Astrocyte (in vitro differentiated cells and primary cell): ENCODE results near the gene CDH11.

ENCODE experiments used
- EZH2 ChIP-seq: IDR thresholded peaks from 2 replicates; pipeline ENCODE4 v1.6.1; 2012; ENCODE audit warnings: mild to moderate bottlenecking, low read length, inconsistent platforms; ENCODE audit not compliant: insufficient read depth
- TF ChIP-seq, protein P1 (sequence below): IDR thresholded peaks from 2 replicates; pipeline ENCODE4 v1.5.1; 2011; ENCODE audit warnings: low read depth, mild to moderate bottlenecking, inconsistent platforms, low read length, moderate library complexity; ENCODE audit not compliant: insufficient read depth

DNA sequence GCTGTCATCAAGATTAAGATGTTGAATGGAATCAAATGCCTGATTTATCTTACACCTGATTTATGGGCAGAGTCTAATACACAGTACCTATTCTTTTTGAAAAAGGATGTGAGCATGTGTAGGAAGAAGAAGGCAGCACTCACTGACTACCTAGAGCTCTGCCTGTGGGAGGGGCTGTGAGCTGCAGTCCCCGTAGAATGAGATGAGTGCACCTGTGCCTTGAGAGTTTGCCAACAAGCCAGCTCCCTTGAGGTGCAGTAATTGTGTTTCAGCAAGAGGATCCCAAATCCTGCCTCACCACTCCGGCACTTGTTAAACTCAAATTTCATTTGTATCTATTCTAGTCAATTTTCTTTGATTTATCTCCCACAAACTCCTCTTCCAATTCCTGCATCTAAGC lies 46.0 kb downstream of the CDH11 start:
- TF ChIP-seq, protein P1, sequence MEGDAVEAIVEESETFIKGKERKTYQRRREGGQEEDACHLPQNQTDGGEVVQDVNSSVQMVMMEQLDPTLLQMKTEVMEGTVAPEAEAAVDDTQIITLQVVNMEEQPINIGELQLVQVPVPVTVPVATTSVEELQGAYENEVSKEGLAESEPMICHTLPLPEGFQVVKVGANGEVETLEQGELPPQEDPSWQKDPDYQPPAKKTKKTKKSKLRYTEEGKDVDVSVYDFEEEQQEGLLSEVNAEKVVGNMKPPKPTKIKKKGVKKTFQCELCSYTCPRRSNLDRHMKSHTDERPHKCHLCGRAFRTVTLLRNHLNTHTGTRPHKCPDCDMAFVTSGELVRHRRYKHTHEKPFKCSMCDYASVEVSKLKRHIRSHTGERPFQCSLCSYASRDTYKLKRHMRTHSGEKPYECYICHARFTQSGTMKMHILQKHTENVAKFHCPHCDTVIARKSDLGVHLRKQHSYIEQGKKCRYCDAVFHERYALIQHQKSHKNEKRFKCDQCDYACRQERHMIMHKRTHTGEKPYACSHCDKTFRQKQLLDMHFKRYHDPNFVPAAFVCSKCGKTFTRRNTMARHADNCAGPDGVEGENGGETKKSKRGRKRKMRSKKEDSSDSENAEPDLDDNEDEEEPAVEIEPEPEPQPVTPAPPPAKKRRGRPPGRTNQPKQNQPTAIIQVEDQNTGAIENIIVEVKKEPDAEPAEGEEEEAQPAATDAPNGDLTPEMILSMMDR, result no peak
- no peak for TF ChIP-seq EZH2
